Neural progenitor cell (in vitro differentiated cells): ENCODE measurements around the gene DRC3.

Source experiments
- EZH2 ChIP-seq: fragments of 200-600 bp; sonication (generic); IDR thresholded peaks from 2 replicates; pipeline ENCODE4 v1.6.1; 2017; ENCODE audit warnings: antibody characterized with exemption, mild to moderate bottlenecking, moderate library complexity
- EZH2phosphoT487 ChIP-seq: fragments of 200-600 bp; sonication (generic); IDR thresholded peaks from 2 replicates; pipeline ENCODE4 v1.6.1; 2017; ENCODE audit warnings: antibody characterized with exemption
- TF ChIP-seq, protein P1 (sequence below): fragments of 200-600 bp; sonication (generic); IDR thresholded peaks from 2 replicates; pipeline ENCODE4 v1.5.1; 2017; ENCODE audit warnings: antibody characterized with exemption, mild to moderate bottlenecking

DNA sequence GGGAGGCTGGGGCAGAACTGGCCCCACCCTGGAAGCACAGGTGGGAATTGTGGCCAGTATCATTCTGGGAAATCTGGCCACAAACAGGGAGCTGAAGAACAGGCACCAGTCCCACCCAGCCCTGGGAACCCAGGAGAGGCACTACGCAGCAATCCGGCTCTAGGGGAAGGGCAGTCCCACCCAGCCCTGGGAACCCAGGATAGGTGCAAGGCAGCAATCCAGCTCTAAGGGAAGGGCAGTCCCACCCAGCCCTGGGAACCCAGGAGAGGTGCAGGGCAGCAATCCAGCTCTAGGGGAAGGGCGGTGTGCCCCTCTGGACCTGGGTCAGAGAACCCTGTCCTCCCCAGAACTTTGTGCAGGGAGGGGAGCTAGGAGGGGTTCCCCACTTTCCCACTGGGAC, 7.1 kb downstream of the DRC3 start:
- TF ChIP-seq, protein P1, sequence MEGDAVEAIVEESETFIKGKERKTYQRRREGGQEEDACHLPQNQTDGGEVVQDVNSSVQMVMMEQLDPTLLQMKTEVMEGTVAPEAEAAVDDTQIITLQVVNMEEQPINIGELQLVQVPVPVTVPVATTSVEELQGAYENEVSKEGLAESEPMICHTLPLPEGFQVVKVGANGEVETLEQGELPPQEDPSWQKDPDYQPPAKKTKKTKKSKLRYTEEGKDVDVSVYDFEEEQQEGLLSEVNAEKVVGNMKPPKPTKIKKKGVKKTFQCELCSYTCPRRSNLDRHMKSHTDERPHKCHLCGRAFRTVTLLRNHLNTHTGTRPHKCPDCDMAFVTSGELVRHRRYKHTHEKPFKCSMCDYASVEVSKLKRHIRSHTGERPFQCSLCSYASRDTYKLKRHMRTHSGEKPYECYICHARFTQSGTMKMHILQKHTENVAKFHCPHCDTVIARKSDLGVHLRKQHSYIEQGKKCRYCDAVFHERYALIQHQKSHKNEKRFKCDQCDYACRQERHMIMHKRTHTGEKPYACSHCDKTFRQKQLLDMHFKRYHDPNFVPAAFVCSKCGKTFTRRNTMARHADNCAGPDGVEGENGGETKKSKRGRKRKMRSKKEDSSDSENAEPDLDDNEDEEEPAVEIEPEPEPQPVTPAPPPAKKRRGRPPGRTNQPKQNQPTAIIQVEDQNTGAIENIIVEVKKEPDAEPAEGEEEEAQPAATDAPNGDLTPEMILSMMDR = no peak
- TF ChIP-seq EZH2phosphoT487 = no peak
- no peak for TF ChIP-seq EZH2
